Femur (tissue), 1 donor: Measurements from ENCODE around the gene TMPRSS7.

ENCODE experiments used
- DNase-seq: peaks from one replicate; pipeline ENCODE4 v3.0.0-alpha.2; 2017

TMPRSS7 gene

DNA sequence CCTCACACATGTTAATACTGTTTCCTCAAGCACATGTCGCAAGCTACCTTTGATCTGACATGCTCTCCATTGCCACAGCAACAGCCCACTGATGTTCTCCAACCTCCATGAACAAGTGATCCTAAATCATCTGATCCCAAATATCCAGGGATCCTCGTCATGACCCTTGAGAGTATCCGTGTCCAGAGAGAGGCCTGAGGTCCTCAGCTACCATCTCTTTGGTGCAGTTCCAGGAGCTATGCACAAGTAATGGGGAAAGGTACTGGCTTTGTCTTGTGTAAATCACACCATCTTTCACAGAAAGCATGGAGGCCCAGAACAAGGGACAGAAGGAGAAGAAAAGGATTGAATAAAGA is 96.1 kb downstream of the TMPRSS7 start:
- no peak for DNase-seq
